ENCODE data around the gene SLC25A39.

SLC25A39 gene

GRCh38 chr17:44273607-44274006, 51.0 kb downstream of the SLC25A39 start:
- Histone ChIP-seq H3K4me2 (peak overlapping the region; percentile 18 to 98 (median 85); a peak in 20 of 22 replicates), H3K27me3 (peaks cover 0 to 4% (median 0%) of the 10 kb centered on the region in 11 experiments; a peak in 1 of 22 replicates), H3K4me3 (no peak overlapping the region), H3K27ac (no peak overlapping the region), H3K36me3 (no peaks in the 10 kb centered on the region), H4K20me1 (no peaks in the 10 kb centered on the region; a peak in 1 of 22 replicates), H3K9me3 (replicated peaks in 1 of 11) (no peaks in the 10 kb centered on the region), H3K9ac (no peak overlapping the region), H3K4me1 (peaks cover 44 to 62% (median 59%) of the 10 kb centered on the region in 10 experiments)
- no peak for TF ChIP-seq Cebpa-rat (IDR thresholded peaks at IDR 0.05)

GRCh38 chr17:44272954-44273353, 51.7 kb downstream of the SLC25A39 start:
- Histone ChIP-seq H4K20me1 (no peaks in the 10 kb centered on the region; a peak in 1 of 22 replicates), H3K4me3 (peak overlapping the region in 1 of 10 experiments; percentile 29; a peak in 1 of 20 replicates), H3K4me1 (peaks cover 38 to 63% (median 54%) of the 10 kb centered on the region in 10 experiments), H3K36me3 (no peaks in the 10 kb centered on the region), H3K27me3 (peaks cover 0 to 4% (median 0%) of the 10 kb centered on the region in 11 experiments; a peak in 1 of 22 replicates), H3K9me3 (replicated peaks in 1 of 11) (no peaks in the 10 kb centered on the region), H3K27ac (0 out of 22 replicates have a peak overlapping the region, but pooled peaks of 1 of the 11 experiments have one; percentile 2), H3K4me2 (peak overlapping the region; percentile 69 to 98 (median 85)), H3K9ac (peak overlapping the region in 3 of 11 experiments; percentile 8 to 32 (median 31); a peak in 3 of 22 replicates)
- TF ChIP-seq Cebpa-rat (IDR thresholded peaks at IDR 0.05), result no peak

- Histone ChIP-seq H3K4me2 (peak overlapping the region; percentile 69 to 98 (median 85)), H3K9me3 (replicated peaks in 1 of 11) (no peaks in the 10 kb centered on the region), H3K9ac (peak overlapping the region in 3 of 11 experiments; percentile 8 to 32 (median 31); a peak in 3 of 22 replicates)
These were observed 52.2 kb downstream of the SLC25A39 start for GRCh38 chr17:44272321-44272951.

More at GRCh38 chr17:44272321-44272951, 52.2 kb downstream of the SLC25A39 start:
- H4K20me1 ChIP-seq, result no peaks in the 10 kb centered on the region; a peak in 1 of 22 replicates
- no peaks in the 10 kb centered on the region for H3K36me3 ChIP-seq
- H3K27me3 ChIP-seq, result peaks cover 0 to 4% (median 0%) of the 10 kb centered on the region in 11 experiments; a peak in 1 of 22 replicates
- H3K27ac ChIP-seq, result 0 out of 22 replicates have a peak overlapping the region, but pooled peaks of 1 of the 11 experiments have one; percentile 2
- TF ChIP-seq Cebpa-rat (IDR thresholded peaks at IDR 0.05), result no peak
- H3K4me3 ChIP-seq, result peak overlapping the region in 1 of 10 experiments; percentile 29; a peak in 2 of 20 replicates
- peaks cover 36 to 63% (median 54%) of the 10 kb centered on the region in 10 experiments for H3K4me1 ChIP-seq

Measured in BLaER1 treated with 17β-estradiol and CSF1 and Interleukin-3, amounts not matched to agents 10 nM and 100 nM (cell line).